ENCODE measurements around the gene ADAMTSL3.

The ADAMTSL3 gene

DNA sequence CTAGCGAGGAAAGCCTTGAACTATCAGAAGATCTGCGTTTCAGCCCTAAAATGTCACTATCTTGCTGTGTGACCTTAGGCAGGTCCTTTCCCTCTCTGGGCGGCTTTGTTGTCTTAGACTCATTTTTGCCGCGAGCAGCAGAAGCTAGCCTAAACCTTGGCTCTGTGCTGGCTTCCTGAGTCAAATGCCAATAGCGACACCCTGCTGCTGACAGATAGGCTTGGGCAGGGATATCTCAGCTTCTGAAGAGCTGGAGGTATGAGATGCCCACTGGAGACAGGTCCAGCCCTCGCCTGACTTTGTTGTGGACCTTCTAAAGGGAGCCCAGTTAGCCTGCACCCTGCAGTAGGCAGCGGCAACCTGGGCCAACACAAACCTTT is 1.3 kb downstream of the ADAMTSL3 start:
- DNase-seq = no peak

- DNase-seq = no peak
These were observed 2.3 kb downstream of the ADAMTSL3 start for GRCh38 chr15:83656192-83656591.

DNA sequence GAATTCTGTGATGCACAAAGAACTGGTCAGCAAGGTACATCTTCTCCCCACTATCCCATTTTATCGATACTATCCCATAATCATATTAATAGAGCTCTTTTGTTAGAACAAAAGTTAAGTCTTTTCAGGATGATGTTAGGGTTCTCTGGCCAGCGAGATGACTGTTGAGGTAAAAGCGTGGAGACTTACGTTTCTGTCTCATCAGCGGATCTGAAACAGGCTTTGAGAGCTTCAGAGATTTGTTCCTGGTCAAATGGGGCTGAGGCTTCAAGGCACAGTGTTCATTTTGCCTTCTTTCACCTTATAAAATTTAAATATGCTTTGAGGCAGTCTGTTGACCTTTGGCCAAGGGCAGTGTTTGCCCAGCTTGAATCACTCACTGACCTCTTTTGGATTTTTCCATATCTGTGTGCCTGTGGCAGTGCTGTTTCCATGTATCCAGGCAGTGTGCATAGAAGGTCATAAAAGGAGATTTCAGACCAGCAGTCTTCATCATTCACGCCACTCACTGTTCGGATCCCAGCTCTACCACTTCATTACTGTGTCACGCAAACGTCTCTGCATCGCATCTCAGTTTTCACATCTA is 3.1 kb downstream of the ADAMTSL3 start:
- DNase-seq = no peak

DNA sequence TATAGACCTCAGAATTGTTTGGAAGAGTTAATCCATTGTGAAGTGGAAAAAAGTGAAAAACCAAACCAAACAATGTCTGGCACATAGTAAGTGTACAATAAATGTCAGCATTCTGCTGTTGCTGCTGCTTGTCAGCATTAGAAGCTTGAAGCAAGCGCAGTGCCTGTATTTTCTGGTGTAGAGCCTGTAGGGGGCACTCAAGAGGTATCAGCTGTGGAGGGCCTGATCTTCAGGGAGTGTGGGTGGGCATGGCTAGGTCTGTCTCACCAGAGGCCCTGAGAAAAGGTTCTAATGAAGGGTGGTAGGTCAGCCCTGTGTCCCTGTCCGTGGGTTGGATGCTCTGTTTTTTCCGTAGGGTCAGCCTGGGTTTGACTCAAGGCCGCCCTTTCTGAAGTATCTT is 3.6 kb downstream of the ADAMTSL3 start:
- no peak for DNase-seq

- DNase-seq = no peak
These were observed 4.8 kb downstream of the ADAMTSL3 start for GRCh38 chr15:83658430-83659416.

DNA sequence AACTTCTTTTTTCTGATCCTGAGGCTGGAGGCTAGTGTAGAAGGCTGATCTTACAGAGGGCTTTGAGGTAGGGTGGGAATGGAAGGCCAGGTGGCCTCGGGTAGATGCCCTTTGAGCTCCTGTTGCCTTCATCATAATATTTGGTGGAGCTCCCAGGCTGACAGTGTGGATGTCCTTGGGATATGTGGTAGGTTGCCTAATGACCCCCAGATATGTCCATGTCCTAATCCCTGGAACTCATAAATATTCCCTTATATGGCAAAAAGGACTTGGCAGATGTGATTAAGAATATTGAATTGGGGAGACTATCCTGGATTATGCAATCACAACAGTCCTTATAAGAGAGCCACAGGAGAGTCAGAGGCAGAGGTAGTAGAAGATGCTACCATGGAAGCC is 5.5 kb downstream of the ADAMTSL3 start:
- DNase-seq = no peak

GRCh38 chr15:83665480-83665879 is 11.6 kb downstream of the ADAMTSL3 start:
- DNase-seq = no peak

DNA sequence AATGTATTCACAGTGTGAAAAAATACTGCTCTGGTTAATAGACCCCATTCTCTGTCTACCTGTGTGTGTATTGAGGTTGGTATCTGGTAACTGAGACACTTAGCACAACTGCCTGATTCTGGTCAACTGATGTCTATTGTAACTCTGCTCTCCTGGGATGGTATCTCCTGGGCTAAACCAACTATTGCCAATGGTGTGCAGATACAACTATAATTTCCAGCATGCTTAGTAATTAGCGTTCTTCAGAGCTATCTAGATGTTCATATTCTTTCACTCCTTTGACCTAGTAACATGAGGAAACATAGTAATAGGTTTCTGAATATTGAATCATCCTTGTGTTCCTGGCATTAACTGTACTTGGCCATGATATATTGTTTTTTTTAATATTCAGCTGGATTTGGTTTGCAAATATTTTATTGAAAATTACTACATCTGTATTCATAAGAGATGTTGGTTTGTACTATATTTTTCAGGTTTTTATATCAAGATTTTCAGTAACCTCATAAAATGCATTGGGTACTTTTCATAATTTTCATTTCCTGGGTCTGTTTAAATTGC is 16.8 kb downstream of the ADAMTSL3 start:
- no peak for DNase-seq

DNA sequence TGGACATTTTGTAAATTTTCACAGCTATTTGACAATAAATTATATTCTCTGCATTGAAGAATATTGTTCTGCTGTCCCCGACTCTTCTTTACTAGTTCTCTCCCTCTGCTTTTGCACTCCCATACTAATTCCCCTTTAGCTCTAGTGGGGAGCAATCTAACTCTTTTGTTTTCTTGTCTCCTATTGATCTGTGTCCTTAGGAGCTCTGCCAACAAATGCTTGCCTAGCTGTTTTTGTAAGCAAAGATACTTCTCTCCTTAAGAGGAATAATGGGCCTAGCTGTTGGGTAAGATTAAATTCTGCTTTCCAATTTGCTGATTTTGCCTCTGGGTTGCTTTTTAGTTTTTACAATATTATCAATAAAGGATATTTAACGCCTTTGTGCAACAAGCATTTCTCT is 17.7 kb downstream of the ADAMTSL3 start:
- no peak for DNase-seq

- no peak for DNase-seq
These were observed 19.5 kb downstream of the ADAMTSL3 start for GRCh38 chr15:83673385-83673784.

- DNase-seq = no peak
These were observed 28.7 kb downstream of the ADAMTSL3 start for GRCh38 chr15:83682476-83683088.

- DNase-seq = no peak
These were observed 32.0 kb downstream of the ADAMTSL3 start for GRCh38 chr15:83685916-83686332.

- no peak for DNase-seq
These were observed 34.3 kb downstream of the ADAMTSL3 start for GRCh38 chr15:83688201-83688600.

DNA sequence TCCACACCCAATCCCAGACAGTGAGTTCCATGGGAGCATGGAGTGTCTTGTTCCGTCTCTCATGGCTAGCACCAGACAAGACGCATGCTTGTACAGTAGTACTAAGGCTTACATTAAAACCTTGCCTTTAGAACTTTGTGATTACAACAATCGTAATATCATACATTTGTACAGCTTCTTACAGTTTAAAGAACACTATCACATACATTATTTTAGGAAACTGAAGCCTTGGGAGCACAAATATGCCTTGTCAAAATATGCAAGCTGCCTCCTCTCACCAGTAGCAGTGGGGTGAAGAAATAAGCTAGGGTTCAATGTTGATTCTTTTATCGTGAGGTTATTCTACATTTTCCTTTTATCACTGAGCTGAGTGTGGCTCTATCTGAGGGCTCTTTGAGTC is 36.8 kb downstream of the ADAMTSL3 start:
- DNase-seq = no peak

DNA sequence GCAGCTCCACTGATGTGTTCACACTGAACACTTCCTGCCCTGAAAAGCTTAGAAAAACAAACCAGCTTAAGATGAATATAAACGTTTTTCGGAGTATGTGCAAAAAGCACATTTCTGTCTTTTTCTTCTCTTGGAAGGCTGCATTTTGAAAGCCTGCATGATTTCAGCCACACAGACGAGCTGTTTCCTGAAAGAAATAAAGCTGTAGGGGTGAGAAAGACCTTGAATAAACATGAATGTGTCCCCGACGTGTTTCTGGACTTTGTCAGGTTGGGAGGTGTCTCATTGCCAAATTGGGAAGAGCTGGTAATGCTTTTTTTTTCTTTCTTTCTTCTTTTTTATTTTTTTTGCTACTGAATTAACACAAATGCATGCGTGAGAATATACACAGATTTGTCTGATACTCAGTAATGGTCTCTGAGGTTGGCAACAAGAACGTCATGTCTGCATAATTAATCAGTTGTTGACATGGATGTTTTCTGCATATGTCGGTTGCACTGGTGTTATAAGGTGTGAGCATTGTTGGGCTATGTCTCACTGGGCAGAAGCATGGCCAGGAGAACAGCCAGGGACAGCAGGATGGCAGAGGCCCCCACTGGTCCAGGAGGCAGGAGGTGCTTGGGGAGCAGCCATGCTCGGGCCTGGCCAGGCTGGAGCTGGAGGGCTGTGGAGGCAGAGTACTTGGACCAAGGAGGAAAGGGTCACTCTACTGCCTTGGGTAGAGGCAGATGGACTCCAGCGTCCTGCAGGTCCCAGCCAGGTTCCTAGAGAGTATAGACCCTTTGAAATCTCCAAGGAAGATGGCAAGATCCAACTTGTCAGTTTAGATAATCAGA is 39.0 kb downstream of the ADAMTSL3 start:
- DNase-seq = no peak

- no peak for DNase-seq
These were observed 40.1 kb downstream of the ADAMTSL3 start for GRCh38 chr15:83694015-83694414.

GRCh38 chr15:83694536-83694935 is 40.6 kb downstream of the ADAMTSL3 start:
- DNase-seq = no peak

DNA sequence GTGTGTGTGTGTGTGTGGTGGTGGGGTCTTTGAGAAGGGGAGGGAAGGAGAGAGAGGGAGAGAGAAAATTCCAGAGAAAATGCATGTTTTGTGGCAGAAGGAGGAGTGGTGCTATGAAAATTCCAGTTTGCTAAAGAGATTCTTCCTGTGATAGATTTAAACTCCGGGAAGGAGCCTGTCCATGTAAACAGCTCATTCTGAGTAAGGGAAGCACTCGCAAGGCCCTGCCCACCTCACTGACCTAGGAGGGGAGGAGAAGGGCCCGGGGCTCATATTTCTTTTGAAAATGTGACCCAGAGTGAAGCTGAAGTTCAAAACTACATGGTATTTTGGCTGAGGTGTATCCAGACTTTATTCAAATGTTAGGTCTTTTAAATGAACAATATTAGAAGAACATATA is 41.3 kb downstream of the ADAMTSL3 start:
- no peak for DNase-seq

DNA sequence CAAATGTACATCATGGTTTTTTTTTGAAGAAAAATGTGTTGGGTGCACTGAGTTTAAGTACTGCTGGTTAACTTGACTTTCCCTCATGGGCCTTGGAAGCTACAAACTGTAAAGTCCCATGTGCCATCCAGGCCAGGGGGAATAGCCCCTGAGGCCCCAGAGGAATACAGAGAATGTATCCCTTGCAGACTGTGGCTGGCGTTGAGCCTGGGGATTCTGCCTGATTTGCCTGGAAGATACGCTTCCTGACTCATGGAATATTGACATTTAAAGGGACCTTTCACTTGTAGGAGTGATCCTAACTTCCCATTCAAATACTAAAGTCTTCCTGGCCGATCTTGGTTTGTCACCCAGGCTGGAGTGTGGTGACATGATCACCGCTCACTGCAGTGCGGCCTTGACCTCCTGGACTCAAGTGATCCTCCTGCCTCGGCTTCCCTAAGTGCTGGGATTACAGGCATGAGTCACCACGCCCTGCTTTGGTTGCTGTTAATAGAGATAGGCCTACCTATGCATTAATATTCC is 42.0 kb downstream of the ADAMTSL3 start:
- DNase-seq = no peak

DNA sequence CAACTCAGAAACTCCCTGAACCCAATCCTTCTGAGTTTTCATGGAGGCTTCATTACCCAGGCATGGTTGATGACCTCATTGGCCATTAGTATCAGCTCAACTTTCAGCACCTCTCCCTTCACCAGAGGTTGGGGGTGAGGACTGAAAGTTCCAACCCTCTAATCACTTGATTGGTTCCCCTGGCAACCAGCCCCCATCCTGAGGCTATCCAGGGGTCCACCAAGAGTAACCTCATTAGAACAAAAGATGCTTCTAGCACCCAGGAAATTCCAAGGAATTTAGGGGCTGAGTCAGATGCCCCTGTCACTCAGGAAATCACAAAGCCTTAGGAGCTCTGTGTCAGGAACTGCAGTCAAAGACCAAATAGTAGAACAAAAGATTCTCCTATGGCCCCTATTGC is 43.8 kb downstream of the ADAMTSL3 start:
- DNase-seq = no peak

GRCh38 chr15:83698294-83698693 is 44.4 kb downstream of the ADAMTSL3 start:
- no peak for DNase-seq

DNA sequence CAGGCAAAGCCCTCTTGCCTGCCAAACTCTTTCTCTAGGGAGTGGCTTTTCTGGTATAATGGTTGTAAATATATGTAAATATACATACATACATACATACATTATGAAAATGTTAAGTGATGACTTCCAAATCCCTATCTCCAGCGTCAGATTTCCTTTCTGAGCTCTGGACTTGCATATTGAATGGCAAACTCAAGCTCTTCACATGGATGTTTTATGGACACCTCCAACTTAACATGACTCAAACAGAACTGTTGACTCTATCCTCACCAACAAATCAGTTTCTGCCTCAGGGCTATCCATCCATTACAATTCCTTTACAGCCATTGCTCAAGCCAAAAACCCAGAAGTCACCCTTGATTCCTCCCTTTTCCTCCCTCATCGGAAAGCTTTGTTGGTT is 45.1 kb downstream of the ADAMTSL3 start:
- DNase-seq = no peak

- DNase-seq = no peak
These were observed 46.2 kb downstream of the ADAMTSL3 start for GRCh38 chr15:83700082-83700481.

All from DMS 273 treated with DMSO at 0.1 percent for 48 hours (cell line).